KMS-11 (cell line): ENCODE data around the gene FRAS1.

Source experiments
- H2AFZ ChIP-seq: fragments of 200-600 bp; sonication (generic); 2 replicates; pipeline ENCODE4 v1.6.1; 2016; ENCODE audit warnings: antibody characterized with exemption, mixed run types, low read depth
- H3K27ac ChIP-seq: fragments of 200-600 bp; sonication (generic); 2 replicates; pipeline ENCODE4 v1.6.1; 2016; ENCODE audit warnings: mild to moderate bottlenecking, mixed run types
- H3K27me3 ChIP-seq: fragments of 200-600 bp; sonication (generic); 2 replicates; pipeline ENCODE4 v1.6.1; 2017; ENCODE audit warnings: mild to moderate bottlenecking, low read depth, mixed run types, moderate library complexity; ENCODE audit not compliant: insufficient read depth
- H3K36me3 ChIP-seq: fragments of 200-600 bp; sonication (generic); 2 replicates; pipeline ENCODE4 v1.6.1; 2017; ENCODE audit warnings: mild to moderate bottlenecking, mixed run types; ENCODE audit not compliant: insufficient read depth
- H3K4me1 ChIP-seq: fragments of 200-600 bp; sonication (generic); 2 replicates; pipeline ENCODE4 v1.6.1; 2016; ENCODE audit warnings: mild to moderate bottlenecking, low read depth, mixed run types; ENCODE audit not compliant: poor library complexity, severe bottlenecking
- H3K4me2 ChIP-seq: fragments of 200-600 bp; sonication (generic); 2 replicates; pipeline ENCODE4 v1.7.0; 2016; ENCODE audit warnings: mild to moderate bottlenecking, mixed run types
- H3K4me3 ChIP-seq: fragments of 200-600 bp; sonication (generic); IDR thresholded peaks from 2 replicates; pipeline ENCODE4 v1.6.1; 2017; ENCODE audit warnings: low read depth, low read length, mixed read lengths; ENCODE audit not compliant: insufficient read depth
- H3K79me2 ChIP-seq: fragments of 200-600 bp; sonication (generic); 2 replicates; pipeline ENCODE4 v1.6.1; 2016; ENCODE audit warnings: low read depth, mixed run types; ENCODE audit not compliant: insufficient read depth
- H3K9ac ChIP-seq: fragments of 200-600 bp; sonication (generic); 2 replicates; pipeline ENCODE4 v1.6.1; 2016; ENCODE audit warnings: mild to moderate bottlenecking, mixed run types
- H4K20me1 ChIP-seq: fragments of 200-600 bp; sonication (generic); 2 replicates; pipeline ENCODE4 v1.6.1; 2016; ENCODE audit warnings: mild to moderate bottlenecking, mixed run types; ENCODE audit not compliant: insufficient read depth
- CTCF ChIP-seq: fragments of 200-600 bp; sonication (generic); conservative IDR thresholded peaks from 2 replicates; pipeline ENCODE4 v1.6.1; 2017; ENCODE audit warnings: low read depth, mild to moderate bottlenecking, antibody characterized with exemption, low read length, moderate library complexity, mixed read lengths

Gene FRAS1

GRCh38 chr4:78524009-78524408 lies 466.9 kb downstream of the FRAS1 start:
- no peaks in the 10 kb centered on the region for H3K36me3 ChIP-seq
- H4K20me1 ChIP-seq, result no peaks in the 10 kb centered on the region

GRCh38 chr4:78525559-78525958 lies 468.4 kb downstream of the FRAS1 start:
- Histone ChIP-seq H3K4me3 (no peak overlapping the region), H3K4me2 (no peak overlapping the region), H3K27ac (no peak overlapping the region), H3K9ac (no peak overlapping the region), H4K20me1 (no peaks in the 10 kb centered on the region), H3K36me3 (no peaks in the 10 kb centered on the region), H3K4me1 (no peaks in the 10 kb centered on the region), H3K27me3 (no peaks in the 10 kb centered on the region), H3K79me2 (no peaks in the 10 kb centered on the region), H2AFZ (no peak overlapping the region)
- TF ChIP-seq CTCF, result no peak

More at GRCh38 chr4:78524009-78524408, 466.9 kb downstream of the FRAS1 start:
- Histone ChIP-seq H3K4me1 (no peaks in the 10 kb centered on the region), H3K9ac (no peak overlapping the region), H3K27me3 (no peaks in the 10 kb centered on the region), H3K27ac (no peak overlapping the region), H3K79me2 (no peaks in the 10 kb centered on the region), H3K4me3 (no peak overlapping the region), H3K4me2 (no peak overlapping the region), H2AFZ (no peak overlapping the region)
- no peak for TF ChIP-seq CTCF

- H3K4me2 ChIP-seq, result no peak overlapping the region
- no peak overlapping the region for H3K27ac ChIP-seq
- H3K4me1 ChIP-seq, result no peaks in the 10 kb centered on the region
- no peak overlapping the region for H2AFZ ChIP-seq
- TF ChIP-seq CTCF, result no peak
- no peaks in the 10 kb centered on the region for H3K79me2 ChIP-seq
- no peaks in the 10 kb centered on the region for H3K36me3 ChIP-seq
- H3K9ac ChIP-seq, result no peak overlapping the region
- no peak overlapping the region for H3K4me3 ChIP-seq
- no peaks in the 10 kb centered on the region for H4K20me1 ChIP-seq
- no peaks in the 10 kb centered on the region for H3K27me3 ChIP-seq
These were observed 470.0 kb downstream of the FRAS1 start for GRCh38 chr4:78527103-78527502.

GRCh38 chr4:78527555-78527954 lies 470.4 kb downstream of the FRAS1 start:
- Histone ChIP-seq H2AFZ (no peak overlapping the region), H3K79me2 (no peaks in the 10 kb centered on the region), H3K27me3 (no peaks in the 10 kb centered on the region), H3K27ac (no peak overlapping the region), H3K4me1 (no peaks in the 10 kb centered on the region), H3K9ac (no peak overlapping the region), H3K4me3 (no peak overlapping the region), H4K20me1 (no peaks in the 10 kb centered on the region), H3K36me3 (no peaks in the 10 kb centered on the region), H3K4me2 (no peak overlapping the region)
- no peak for TF ChIP-seq CTCF
